Karpas-422 (cell line): ENCODE measurements around the gene DCTD. TPM values are rescaled to one million over a fixed set of nuclear protein-coding genes. Genes with fewer than 3 reads are reported as not detected.

ENCODE experiments used
- DNase-seq: peaks from one replicate; pipeline ENCODE4 v3.0.0-alpha.2; 2015
- H2AFZ ChIP-seq: fragments of 200-600 bp; sonication (generic); 2 replicates; pipeline ENCODE4 v1.6.1; 2014; ENCODE audit warnings: antibody characterized with exemption, low read length, mixed read lengths
- H3K27ac ChIP-seq: fragments of 200-600 bp; sonication (generic); 2 replicates; pipeline ENCODE4 v1.5.1; 2014; ENCODE audit warnings: mild to moderate bottlenecking, low read length, moderate library complexity
- H3K27me3 ChIP-seq: fragments of 200-600 bp; sonication (generic); 2 replicates; pipeline ENCODE4 v1.6.1; 2014; ENCODE audit warnings: low read length, mixed read lengths
- H3K36me3 ChIP-seq: fragments of 200-600 bp; sonication (generic); 2 replicates; pipeline ENCODE4 v1.6.1; 2014; ENCODE audit warnings: low read length, mixed read lengths; ENCODE audit not compliant: insufficient read depth
- H3K4me1 ChIP-seq: fragments of 200-600 bp; sonication (generic); 2 replicates; pipeline ENCODE4 v1.6.1; 2014; ENCODE audit warnings: mild to moderate bottlenecking, low read length, mixed read lengths
- H3K4me2 ChIP-seq: fragments of 200-600 bp; sonication (generic); 2 replicates; pipeline ENCODE4 v1.6.1; 2014; ENCODE audit warnings: low read length, low read depth, mild to moderate bottlenecking; ENCODE audit not compliant: poor library complexity, severe bottlenecking
- H3K4me3 ChIP-seq: fragments of 200-600 bp; sonication (generic); 2 replicates; pipeline ENCODE4 v1.5.1; 2014; ENCODE audit warnings: mild to moderate bottlenecking, antibody characterized with exemption, low read length, mixed read lengths
- H3K79me2 ChIP-seq: fragments of 200-600 bp; sonication (generic); 2 replicates; pipeline ENCODE4 v1.6.1; 2014; ENCODE audit warnings: mild to moderate bottlenecking, low read length, mixed read lengths
- H3K9ac ChIP-seq: fragments of 200-600 bp; sonication (generic); 2 replicates; pipeline ENCODE4 v1.6.0; 2014; ENCODE audit warnings: low read length
- H3K9me2 ChIP-seq: fragments of 200-600 bp; sonication (generic), shearing (Covaris generic); replicated peaks from 2 replicates; pipeline ENCODE4 v1.6.0; 2014; ENCODE audit warnings: mild to moderate bottlenecking, low read length, moderate library complexity; ENCODE audit not compliant: insufficient read depth
- H3K9me3 ChIP-seq: fragments of 300-700, 200-600 bp; sonication (generic); 2 replicates; pipeline ENCODE4 v1.6.1; 2014; ENCODE audit warnings: low read length, mixed read lengths
- H4K20me1 ChIP-seq: fragments of 200-600 bp; sonication (generic); 2 replicates; pipeline ENCODE4 v1.6.1; 2014; ENCODE audit warnings: mild to moderate bottlenecking, antibody characterized with exemption, low read length, low read depth; ENCODE audit not compliant: insufficient read depth
- total RNA-seq: library from RNA; depleted of rRNA; stranded (reverse); fragments of >200 nt; shearing (Covaris generic); gene quantifications from 2 replicates; pipeline ENCODE4 v1.2.3, GENCODE V29; 2014; ENCODE audit warnings: low replicate concordance

Gene DCTD
- total RNA-seq, 1 experiment from 2014 or later = 12.1 TPM

GRCh38 chr4:182871616-182872015, 45.6 kb downstream of the DCTD start:
- Histone ChIP-seq H3K9me3 (no peaks in the 10 kb centered on the region), H3K27ac (no peak overlapping the region), H3K27me3 (no peaks in the 10 kb centered on the region), H4K20me1 (no peaks in the 10 kb centered on the region), H3K4me3 (no peak overlapping the region), H2AFZ (no peak overlapping the region), H3K4me1 (no peaks in the 10 kb centered on the region), H3K9ac (no peak overlapping the region), H3K36me3 (no peaks in the 10 kb centered on the region), H3K4me2 (no peak overlapping the region), H3K9me2 (no peaks in the 10 kb centered on the region), H3K79me2 (no peaks in the 10 kb centered on the region)
- no peak for DNase-seq

- H3K27me3 ChIP-seq = no peaks in the 10 kb centered on the region
- no peaks in the 10 kb centered on the region for H3K79me2 ChIP-seq
- no peak overlapping the region for H3K4me2 ChIP-seq
- H3K27ac ChIP-seq = no peak overlapping the region
- H4K20me1 ChIP-seq = no peaks in the 10 kb centered on the region
- DNase-seq = no peak
- no peaks in the 10 kb centered on the region for H3K36me3 ChIP-seq
- H3K4me3 ChIP-seq = no peak overlapping the region
- H3K9ac ChIP-seq = no peak overlapping the region
- no peaks in the 10 kb centered on the region for H3K4me1 ChIP-seq
- H2AFZ ChIP-seq = no peak overlapping the region
- H3K9me2 ChIP-seq = no peaks in the 10 kb centered on the region
- no peaks in the 10 kb centered on the region for H3K9me3 ChIP-seq
Measured at GRCh38 chr4:182869697-182870096, 47.5 kb downstream of the DCTD start.

- Histone ChIP-seq H3K9me3 (no peaks in the 10 kb centered on the region), H3K79me2 (no peaks in the 10 kb centered on the region), H3K4me2 (no peak overlapping the region), H4K20me1 (no peaks in the 10 kb centered on the region), H3K36me3 (no peaks in the 10 kb centered on the region), H3K27ac (no peak overlapping the region), H2AFZ (no peak overlapping the region), H3K27me3 (no peaks in the 10 kb centered on the region), H3K9ac (no peak overlapping the region), H3K4me1 (no peaks in the 10 kb centered on the region), H3K9me2 (no peaks in the 10 kb centered on the region), H3K4me3 (no peak overlapping the region)
- no peak for DNase-seq
Measured at GRCh38 chr4:182866746-182867145, 50.4 kb downstream of the DCTD start.

GRCh38 chr4:182863501-182863900, 53.7 kb downstream of the DCTD start:
- no peak overlapping the region for H2AFZ ChIP-seq
- no peaks in the 10 kb centered on the region for H3K4me1 ChIP-seq
- no peaks in the 10 kb centered on the region for H3K9me3 ChIP-seq
- DNase-seq = no peak
- H3K27me3 ChIP-seq = no peaks in the 10 kb centered on the region
- no peak overlapping the region for H3K4me3 ChIP-seq
- H3K9ac ChIP-seq = no peak overlapping the region
- H4K20me1 ChIP-seq = no peaks in the 10 kb centered on the region
- H3K27ac ChIP-seq = no peak overlapping the region
- H3K79me2 ChIP-seq = no peaks in the 10 kb centered on the region
- no peaks in the 10 kb centered on the region for H3K36me3 ChIP-seq
- no peaks in the 10 kb centered on the region for H3K9me2 ChIP-seq
- H3K4me2 ChIP-seq = no peak overlapping the region

GRCh38 chr4:182862921-182863320, 54.3 kb downstream of the DCTD start:
- no peak overlapping the region for H3K27ac ChIP-seq
- no peak overlapping the region for H3K4me3 ChIP-seq
- H3K9ac ChIP-seq = no peak overlapping the region
- H3K79me2 ChIP-seq = no peaks in the 10 kb centered on the region
- no peaks in the 10 kb centered on the region for H3K9me2 ChIP-seq
- H3K4me1 ChIP-seq = no peaks in the 10 kb centered on the region
- H3K27me3 ChIP-seq = no peaks in the 10 kb centered on the region
- H3K4me2 ChIP-seq = no peak overlapping the region
- H3K9me3 ChIP-seq = no peaks in the 10 kb centered on the region
- no peak overlapping the region for H2AFZ ChIP-seq
- no peak for DNase-seq
- H3K36me3 ChIP-seq = no peaks in the 10 kb centered on the region
- H4K20me1 ChIP-seq = no peaks in the 10 kb centered on the region

- H3K27me3 ChIP-seq = no peaks in the 10 kb centered on the region
- no peaks in the 10 kb centered on the region for H3K9me2 ChIP-seq
- H4K20me1 ChIP-seq = no peaks in the 10 kb centered on the region
- no peak overlapping the region for H3K4me2 ChIP-seq
- H3K4me3 ChIP-seq = no peak overlapping the region
- H3K27ac ChIP-seq = no peak overlapping the region
- H3K9me3 ChIP-seq = no peaks in the 10 kb centered on the region
- no peak overlapping the region for H3K9ac ChIP-seq
- DNase-seq = no peak
- no peaks in the 10 kb centered on the region for H3K4me1 ChIP-seq
- no peaks in the 10 kb centered on the region for H3K79me2 ChIP-seq
- no peak overlapping the region for H2AFZ ChIP-seq
- no peaks in the 10 kb centered on the region for H3K36me3 ChIP-seq
Measured at GRCh38 chr4:182862141-182862875, 54.9 kb downstream of the DCTD start.

GRCh38 chr4:182861346-182861745, 55.8 kb downstream of the DCTD start:
- Histone ChIP-seq H2AFZ (no peak overlapping the region), H4K20me1 (no peaks in the 10 kb centered on the region), H3K9ac (no peak overlapping the region), H3K4me1 (no peaks in the 10 kb centered on the region), H3K79me2 (no peaks in the 10 kb centered on the region), H3K27ac (no peak overlapping the region), H3K4me2 (no peak overlapping the region), H3K27me3 (no peaks in the 10 kb centered on the region), H3K4me3 (no peak overlapping the region), H3K9me2 (no peaks in the 10 kb centered on the region), H3K9me3 (no peaks in the 10 kb centered on the region), H3K36me3 (no peaks in the 10 kb centered on the region)
- no peak for DNase-seq

- no peaks in the 10 kb centered on the region for H3K9me2 ChIP-seq
- no peaks in the 10 kb centered on the region for H3K4me1 ChIP-seq
- no peak for DNase-seq
- H4K20me1 ChIP-seq = no peaks in the 10 kb centered on the region
- H3K27me3 ChIP-seq = no peaks in the 10 kb centered on the region
- H3K9me3 ChIP-seq = no peaks in the 10 kb centered on the region
- H3K79me2 ChIP-seq = no peaks in the 10 kb centered on the region
- H3K4me3 ChIP-seq = no peak overlapping the region
- H3K9ac ChIP-seq = no peak overlapping the region
- no peaks in the 10 kb centered on the region for H3K36me3 ChIP-seq
- no peak overlapping the region for H3K27ac ChIP-seq
- no peak overlapping the region for H2AFZ ChIP-seq
- no peak overlapping the region for H3K4me2 ChIP-seq
Measured at GRCh38 chr4:182859730-182860129, 57.5 kb downstream of the DCTD start.
